GM18868 (cell line): Measurements from ENCODE around the gene FXYD6.

ENCODE experiments used
- ATAC-seq: cut with Tn5 transposase; IDR thresholded peaks from one replicate; pipeline ENCODE4 v1.9.1; 2021; ENCODE audit warnings: mild to moderate bottlenecking, moderate library complexity; ENCODE audit not compliant: unreplicated experiment

The FXYD6 gene

GRCh38 chr11:117910941-117911655 is 34.6 kb upstream of the FXYD6 start:
- no peak for ATAC-seq

DNA sequence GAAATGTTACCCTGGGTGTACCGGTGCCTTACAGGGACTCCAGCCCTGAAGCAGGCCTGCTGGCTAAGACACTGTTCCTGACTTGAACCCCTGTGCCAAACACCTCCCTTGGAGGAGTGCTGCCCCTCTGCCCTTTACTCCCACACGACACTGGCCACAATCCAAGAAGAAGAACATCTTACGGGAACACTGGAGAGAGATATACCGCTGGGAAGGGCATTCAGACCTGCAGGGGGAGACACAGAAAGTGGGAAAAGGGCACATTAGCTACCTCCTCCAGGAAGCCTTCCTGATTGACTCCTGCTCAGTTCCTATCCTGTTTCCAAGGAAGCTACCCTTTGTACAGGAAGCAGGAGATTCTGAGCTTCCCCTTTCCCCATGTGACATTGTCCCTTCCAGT is 34.1 kb upstream of the FXYD6 start:
- ATAC-seq = no peak

- no peak for ATAC-seq
These were observed 33.3 kb upstream of the FXYD6 start for GRCh38 chr11:117909611-117910382.

DNA sequence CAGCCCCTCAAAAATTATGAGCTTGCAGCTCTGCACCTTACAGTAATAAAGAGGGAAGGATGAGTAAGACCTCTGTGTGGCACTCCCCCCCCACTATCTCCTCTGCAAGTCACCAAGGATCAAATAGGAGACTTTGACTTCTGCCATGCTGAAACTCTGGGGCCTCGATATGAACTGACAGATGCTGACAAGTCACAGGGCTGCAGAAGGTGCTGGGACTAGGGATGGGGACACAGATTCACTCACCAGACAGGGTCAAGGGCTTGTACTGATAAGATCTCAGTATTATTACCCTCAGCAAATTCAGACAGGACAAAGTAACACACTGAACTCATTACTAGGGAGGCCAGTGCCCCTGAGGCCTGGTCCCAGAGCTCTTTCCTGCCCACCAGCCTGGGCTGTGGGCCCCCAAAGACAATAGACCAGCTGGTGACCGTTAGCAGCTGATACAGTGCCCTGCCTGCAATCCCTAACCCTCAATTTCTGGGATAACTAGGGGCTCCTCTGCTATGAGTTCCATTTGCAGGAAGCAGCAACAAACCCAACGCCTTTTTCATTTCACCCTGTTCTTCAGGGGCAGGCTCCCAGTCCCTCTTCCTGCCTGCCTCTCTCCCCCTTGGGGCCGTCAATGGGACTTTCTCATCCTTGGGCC is 32.6 kb upstream of the FXYD6 start:
- ATAC-seq = no peak

- ATAC-seq = no peak
These were observed 31.8 kb upstream of the FXYD6 start for GRCh38 chr11:117908109-117908895.

GRCh38 chr11:117907276-117908108 is 31.0 kb upstream of the FXYD6 start:
- ATAC-seq = peak; percentile 93

GRCh38 chr11:117906710-117907109 is 30.3 kb upstream of the FXYD6 start:
- no peak for ATAC-seq

- no peak for ATAC-seq
These were observed 29.7 kb upstream of the FXYD6 start for GRCh38 chr11:117906126-117906525.

DNA sequence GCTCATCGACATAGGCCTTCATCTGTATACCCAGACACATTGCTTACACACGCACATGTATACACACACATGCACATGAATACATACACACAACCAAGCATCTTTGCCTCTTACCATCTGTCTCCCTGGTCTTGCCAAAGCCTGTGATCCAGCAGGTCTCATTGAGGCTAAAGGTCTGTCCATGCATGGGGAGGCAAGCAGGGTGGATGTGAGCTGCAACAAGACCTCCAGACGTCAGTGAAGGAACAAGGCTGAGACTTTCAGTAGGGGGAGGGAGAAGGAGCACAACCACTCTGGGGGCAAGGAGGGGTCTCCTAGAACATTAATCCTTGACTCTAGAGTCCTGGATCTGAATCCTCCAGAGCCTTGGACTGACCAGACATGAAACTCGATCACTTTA is 29.1 kb upstream of the FXYD6 start:
- no peak for ATAC-seq

GRCh38 chr11:117903505-117904382 is 27.3 kb upstream of the FXYD6 start:
- ATAC-seq = no peak

- no peak for ATAC-seq
These were observed 25.8 kb upstream of the FXYD6 start for GRCh38 chr11:117902001-117902845.

- ATAC-seq = no peak
These were observed 25.1 kb upstream of the FXYD6 start for GRCh38 chr11:117901601-117902000.

DNA sequence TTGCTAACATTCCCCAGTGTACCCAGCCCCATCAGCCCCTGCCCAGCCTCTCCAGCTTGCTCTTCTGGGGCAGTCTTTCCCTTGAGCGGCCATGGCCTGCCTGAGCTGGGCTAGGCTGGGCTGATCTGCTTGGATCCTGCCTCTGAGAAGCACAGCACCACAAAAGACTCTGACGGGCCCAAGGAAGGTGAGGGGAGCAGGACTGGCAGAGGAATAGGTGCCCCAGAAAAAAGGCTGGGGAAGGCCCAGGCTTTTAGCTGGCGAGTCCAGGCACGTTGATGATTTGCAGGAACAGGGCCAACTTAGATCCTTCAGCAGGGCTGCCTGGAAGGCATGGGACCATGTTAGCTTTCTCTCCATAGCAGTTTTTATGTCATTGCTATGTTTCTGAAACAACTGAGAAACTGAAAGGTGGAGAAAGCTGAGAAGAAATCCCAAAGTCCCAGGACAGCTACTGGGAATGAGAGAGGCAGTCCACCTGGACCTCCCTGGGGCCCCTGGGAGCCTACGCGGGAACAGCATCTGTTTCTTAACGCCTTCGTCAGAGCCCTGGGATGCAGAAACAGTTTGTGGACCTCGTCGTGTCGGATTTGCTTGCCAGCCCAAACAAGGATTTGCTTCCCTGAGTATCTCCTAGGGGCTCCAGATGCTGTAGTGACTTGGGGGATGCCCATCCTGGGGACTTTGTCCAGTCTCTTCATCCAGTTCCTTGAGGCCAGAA is 24.4 kb upstream of the FXYD6 start:
- ATAC-seq = peak; percentile 18

DNA sequence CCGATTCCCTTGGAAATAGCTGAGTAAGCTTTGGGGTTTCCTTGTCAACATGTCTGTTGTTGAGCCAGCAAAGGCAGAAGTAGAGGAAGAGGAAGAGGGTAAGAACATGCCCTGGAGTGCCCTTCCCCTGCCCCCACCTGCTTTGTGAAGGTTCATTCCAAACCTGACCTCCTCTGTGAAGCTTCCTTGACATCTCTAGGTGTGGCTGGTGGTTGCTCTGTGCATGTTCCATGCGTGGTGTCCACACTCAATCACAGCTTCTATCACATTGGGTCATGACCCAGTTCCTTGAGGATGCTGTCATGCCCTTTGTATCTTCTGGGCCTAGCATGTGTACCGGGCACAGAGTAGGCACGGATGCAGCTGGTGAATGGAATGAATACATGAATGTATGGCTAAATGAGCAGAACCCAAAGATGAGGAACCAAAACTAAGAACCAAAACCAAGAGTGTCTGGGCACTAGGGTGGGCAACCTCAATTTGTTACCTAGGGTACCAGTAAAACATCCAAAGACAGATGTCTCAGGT is 23.7 kb upstream of the FXYD6 start:
- ATAC-seq = peak; percentile 72

DNA sequence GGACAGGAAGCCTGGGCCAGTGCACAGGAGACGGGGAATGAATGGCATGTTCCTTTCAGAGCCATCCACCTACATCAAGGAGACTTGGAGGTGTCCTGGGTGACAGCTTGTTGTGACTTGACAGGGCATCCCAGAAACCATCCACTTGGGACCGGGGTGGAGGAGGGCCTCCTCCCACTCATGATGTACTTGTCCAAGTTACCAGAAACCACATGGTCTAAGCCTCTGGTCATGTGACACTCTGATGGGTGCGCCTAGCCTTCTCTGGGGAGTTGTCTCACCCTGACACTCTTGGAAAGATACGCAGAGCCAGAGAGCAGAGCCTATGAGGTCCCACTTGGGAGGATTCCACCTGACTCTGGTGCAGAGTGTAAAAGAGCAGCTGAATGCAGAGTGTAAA is 21.6 kb upstream of the FXYD6 start:
- ATAC-seq = no peak

DNA sequence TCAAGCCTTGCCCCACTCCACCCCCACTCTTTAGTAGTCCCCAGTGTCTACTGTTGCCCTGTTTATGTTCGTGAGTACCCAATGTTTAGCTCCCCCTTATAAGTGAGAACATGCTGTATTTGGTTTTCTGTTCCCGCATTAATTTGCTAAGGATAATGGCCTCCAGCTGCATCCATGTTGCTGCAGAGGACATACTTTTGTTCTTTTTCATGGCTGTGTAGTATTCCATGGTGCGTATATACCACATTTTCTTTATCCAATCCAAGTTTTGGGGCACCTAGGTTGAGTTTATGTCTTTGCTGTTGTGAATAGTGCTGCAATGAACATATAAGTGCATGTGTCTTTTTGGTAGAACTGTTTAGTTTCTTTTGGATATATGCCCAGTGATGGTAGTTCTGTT is 16.2 kb upstream of the FXYD6 start:
- no peak for ATAC-seq

DNA sequence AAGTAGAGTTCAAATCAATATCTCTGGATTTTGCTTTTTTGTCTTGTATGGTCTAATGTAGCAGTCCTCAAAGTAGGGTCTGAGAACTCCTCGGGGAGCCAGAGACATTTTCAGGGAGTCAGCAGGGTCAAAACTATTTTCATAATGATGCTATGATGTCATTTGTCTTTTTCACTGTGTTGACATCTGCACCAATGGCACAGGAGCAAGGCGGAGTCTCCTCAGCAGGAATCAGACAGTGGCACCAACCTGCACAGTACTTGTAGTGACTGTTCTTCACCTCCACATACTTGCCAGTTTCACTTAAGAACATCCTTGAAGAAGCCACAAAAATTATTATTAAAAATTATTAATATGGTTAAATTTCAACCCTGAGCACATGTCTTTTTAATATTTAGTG is 14.9 kb upstream of the FXYD6 start:
- ATAC-seq = no peak
